CD4-positive, alpha-beta T cell treated with Interleukin-21 for 1 hour (primary cell): ENCODE data around the gene CACNA2D3.

ENCODE experiments used
- DNase-seq: peaks from one replicate; pipeline ENCODE4 v3.0.0-alpha.2; 2020

CACNA2D3 gene

DNA sequence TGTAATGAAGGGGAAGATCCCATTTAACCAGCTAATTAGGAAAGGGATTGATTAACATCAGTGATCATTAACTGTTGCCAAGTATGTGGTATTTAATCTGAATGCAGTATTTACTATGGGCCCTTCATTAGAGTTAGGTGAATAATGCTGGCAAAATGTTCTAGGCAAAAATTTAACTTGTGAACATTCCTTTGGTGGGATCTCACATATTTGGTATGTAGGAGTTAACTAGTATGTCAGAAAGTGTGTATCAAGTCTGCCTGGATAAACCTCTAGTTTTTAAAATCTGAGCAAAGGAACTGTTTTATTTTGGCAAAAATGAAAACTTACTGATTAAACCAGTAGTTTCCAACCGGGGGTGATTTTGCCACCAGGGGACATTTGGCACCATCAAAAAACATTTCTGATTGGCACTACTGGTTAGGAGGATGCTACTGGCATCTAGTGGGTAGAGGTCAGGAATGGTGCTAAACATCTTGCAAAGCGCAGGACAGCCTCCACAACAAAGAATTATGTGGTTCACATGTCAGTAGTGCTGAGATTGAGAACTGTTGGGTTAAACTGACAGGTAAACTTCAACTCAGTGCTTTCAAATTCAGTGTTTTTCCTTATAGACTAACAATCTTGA lies 783.0 kb downstream of the CACNA2D3 start:
- DNase-seq: no peak

DNA sequence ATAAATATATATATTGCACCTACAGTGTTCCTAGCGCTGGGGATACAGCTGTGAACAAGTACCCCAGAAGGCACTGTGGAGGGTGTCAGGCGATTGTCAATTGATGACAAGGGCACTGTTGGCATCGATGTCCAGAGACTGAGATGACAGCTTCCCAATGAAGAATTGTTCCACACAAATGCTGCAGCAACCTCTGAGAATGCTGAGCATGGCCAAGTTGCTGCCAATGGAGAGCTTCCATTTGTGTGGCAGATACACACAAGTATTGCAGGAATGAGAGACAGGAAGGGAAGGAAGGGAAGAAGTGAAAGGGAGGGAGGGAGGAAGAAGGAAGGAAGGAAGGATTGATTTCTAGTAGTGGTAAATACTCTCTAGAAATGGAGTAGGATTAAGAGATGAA lies 783.6 kb downstream of the CACNA2D3 start:
- no peak for DNase-seq

DNA sequence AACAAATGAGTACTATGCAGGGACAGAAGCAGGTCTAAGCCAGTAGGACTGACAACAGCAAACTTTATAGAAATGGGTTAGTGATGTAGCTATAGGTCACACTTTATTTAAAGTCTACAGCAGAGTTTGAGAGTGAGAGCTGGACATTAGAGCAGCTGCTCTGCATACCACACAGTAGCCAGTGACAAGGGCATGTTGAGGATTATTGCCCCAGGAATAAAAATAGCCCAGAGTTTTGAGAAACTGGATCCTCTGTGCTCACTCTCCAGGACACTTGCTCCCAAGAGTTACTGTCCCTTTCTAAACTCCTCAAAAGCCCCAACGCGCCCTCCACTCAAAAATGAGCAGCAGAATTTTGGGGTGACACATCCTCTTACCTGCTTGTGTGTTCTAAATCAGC lies 784.4 kb downstream of the CACNA2D3 start:
- no peak for DNase-seq

DNA sequence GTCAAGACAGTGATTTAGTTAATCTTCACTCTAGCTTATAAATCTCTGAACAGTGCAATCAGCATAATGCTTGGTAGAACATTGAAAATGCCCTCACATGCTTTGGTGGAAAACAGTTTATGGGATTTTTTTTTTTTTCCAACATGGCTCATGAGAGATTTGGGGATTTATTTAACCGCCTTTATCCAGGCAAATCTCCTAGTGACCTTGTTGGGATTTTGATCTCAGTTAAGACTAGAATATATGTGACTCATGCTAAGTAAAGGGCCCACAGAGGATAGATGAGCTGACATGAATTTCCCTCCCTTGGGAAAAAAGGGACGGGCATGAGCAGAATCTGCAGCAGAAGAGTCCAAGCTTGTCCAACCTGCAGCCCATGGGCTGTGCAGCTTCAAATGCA lies 786.8 kb downstream of the CACNA2D3 start:
- DNase-seq: no peak

DNA sequence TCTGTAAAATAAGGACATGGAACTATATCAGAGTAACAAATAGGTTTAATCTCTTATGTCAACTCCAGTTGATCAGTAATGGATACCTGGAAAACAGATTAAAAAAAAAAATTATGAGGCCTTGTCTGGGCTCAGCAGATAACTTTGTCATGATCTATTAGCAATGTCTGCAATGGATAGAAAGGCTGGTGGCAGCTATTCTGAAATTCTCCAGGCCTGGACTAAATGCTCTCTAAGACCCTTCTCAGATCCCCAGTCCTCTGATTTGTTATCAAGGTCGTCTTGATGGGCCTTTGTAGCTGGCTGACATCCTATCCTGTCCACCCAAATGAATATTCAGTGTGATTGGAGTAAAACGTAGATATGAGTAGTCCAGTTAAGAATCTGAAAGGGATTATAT lies 791.8 kb downstream of the CACNA2D3 start:
- DNase-seq: no peak

DNA sequence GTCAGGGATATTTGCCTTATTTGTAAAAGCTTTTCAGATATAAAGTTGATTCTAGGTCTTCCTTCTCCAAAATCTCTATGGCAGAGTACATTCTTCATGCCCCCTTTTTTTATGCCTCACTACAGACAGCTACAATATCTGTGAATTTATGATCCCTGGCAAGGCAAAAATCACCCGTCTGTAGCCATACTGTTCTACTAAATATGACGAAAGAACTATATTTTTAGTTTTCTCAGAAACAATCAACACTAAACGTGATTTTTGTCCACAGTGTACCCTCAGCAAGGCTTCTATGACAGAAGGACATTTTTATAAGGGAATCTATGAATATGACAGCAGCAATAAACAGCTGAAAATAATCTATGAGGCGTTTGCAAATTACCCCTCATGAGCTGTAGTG lies 792.8 kb downstream of the CACNA2D3 start:
- no peak for DNase-seq

DNA sequence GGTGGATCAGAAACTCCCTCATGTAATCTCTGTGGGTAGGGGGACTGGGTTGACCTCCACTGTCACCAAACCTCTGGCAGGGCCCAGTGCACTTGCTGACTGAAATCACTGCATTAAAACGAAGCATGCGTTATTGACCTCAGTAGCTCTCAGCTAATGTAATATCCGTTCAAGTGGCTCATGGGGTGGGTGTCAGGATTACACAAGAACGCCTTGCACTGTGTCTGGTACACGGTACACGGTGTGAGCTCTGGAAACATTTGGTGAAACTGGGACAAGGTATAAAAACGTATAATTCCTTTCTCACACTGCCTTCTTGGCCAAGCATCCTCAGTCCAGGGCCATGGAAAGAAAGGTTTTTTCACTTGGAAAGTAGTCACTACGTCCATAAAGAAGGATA lies 793.6 kb downstream of the CACNA2D3 start:
- no peak for DNase-seq

DNA sequence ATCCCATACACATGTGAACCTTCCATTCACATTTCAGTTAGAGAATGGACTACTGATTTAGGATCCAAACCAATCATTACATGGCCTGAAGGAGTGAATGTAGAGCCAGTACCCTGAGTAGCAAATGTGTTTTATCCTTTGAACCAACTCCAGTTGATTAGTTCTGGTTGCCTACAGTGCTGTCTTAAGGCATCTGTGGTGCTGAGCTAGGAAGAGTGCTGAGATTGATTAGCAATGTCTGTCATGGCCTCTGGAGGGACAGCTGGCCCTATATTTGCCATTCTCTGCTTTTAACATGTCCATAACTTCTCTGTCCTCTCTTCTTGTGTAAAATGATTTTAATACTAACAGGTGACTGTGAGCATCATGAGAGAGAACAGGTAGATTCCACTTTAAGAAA lies 794.4 kb downstream of the CACNA2D3 start:
- DNase-seq: no peak

DNA sequence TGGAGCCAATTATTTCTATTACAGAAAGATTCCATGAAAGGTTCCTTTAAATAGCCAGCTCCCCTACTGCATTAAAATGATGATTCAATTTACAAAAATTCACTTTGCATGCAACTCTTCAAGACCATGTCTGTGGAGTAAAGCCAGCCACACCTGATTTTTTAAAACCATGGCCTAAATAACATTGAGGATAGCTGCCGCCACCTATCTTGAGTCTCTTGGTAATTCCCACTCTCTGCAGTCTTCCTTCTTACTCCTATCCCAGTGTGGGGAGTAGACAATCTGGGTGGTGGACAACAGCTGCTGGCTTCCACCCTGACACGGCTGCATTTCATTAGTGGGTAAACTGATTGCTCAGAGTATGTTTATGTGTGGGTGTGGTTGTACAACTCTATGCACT lies 794.8 kb downstream of the CACNA2D3 start:
- DNase-seq: no peak

DNA sequence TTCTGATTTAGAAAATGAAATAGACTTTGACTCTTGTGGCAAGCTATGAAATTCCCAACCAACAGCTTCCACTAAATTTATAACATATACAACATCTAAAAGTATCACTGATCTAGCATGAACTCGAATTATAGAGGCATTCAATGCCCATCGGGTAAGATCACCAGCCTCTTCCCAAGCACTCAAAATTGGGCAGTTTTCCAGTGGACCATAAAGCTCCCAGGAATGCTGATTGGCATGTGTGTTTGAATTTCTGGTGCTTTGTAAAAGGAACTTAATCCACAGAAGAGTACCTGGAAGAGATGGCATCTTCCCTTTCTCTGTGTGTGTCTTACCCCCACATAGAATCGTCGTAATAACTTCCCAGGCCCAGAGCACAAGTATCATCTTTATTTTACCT lies 795.5 kb downstream of the CACNA2D3 start:
- DNase-seq: no peak

DNA sequence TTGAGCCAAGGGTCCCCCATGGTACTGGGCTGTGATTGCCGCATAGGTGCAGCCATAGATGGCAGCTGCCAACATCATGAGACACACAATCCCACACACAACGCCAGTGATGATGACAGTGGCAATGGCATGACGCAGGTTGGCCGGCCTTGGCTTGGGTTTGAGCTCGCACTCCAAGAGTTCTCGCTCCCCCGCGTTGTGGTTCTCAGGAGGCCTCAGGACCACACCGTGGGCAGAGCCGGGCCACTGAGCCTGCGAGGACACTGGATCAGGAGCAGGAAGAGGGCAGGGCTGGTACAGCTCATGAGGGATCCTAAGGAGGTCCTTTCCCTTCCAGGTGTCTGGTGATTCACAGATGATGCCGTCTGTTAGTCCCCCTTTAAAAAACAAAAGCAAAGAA lies 796.2 kb downstream of the CACNA2D3 start:
- DNase-seq: no peak

DNA sequence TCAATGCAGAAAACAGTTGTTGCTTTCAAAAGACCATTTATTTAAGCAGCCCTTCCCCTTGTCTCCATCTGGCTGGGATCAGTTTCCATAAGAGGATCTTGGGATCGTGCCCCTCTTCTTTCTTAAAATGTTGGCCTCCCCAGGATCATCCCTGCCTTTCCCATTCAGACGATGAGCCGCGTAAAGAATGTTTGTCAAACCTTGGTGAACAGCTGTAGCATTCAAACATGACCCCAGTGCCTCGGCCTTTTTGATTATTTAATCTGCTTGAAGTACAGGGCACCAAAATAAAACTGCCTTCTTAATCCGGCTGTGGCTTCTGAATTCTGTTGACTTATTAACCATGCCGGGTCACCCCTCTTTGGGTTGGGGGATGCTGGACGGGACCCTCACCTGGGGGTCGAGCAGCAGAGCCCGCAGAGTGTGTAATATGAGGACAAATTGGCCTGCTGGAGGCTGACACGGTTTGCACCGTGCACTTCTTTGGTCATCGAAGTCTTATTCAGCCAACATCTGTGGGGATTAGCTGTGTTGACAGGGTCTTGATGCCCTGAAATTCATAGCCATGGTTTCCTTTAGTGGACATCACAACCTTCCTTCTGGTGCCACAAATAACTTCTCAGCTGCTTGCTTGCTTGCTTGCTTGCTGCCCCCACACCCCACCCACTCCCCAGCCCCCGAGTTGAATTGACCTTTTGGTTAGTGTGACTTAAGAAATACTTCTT lies 805.9 kb downstream of the CACNA2D3 start, which contains the start of gene LRTM1:
Gene LRTM1 (minus strand): TSS at position 14 of the 725 bp plus-strand sequence. CDS start 148 bp downstream, outside the sequence.
- no peak for DNase-seq

DNA sequence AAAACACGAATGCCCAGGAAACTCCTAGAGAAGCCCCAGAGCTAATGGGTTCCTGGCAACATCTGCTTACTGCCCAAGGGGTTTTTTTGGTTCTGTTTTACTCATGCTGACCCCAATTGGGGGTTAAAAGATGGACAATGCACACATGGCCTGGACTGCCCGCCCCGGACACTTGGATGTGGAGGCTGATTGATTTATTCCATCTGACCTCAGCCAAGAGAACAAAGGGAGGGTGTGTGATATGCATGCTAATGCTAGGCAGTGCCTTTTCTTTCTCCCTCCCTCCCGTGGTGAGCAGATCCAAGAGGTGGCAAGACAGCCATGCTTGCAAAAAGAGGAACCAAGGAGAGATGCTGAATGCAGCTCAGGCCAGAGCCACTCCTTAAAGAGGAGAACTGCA lies 808.8 kb downstream of the CACNA2D3 start:
- DNase-seq: no peak

DNA sequence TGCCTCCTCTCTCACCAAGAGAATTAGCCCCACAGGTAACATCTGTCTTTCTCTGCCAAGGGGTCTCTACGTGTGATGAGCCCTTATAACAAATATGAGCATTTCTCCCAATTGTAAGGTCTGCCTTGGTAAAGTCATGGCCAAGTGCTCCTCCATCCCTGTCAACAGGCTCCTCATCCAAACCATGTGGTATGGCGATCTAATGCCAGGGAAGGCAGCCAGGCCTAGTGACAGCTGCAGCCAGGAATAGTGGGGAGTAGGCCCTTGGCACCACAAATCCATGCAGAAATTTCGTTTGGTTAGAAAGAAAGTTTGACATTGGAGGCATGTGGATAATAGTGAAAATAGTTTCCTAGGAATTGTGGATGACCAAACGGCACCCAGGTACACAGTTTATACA lies 810.3 kb downstream of the CACNA2D3 start:
- DNase-seq: no peak

DNA sequence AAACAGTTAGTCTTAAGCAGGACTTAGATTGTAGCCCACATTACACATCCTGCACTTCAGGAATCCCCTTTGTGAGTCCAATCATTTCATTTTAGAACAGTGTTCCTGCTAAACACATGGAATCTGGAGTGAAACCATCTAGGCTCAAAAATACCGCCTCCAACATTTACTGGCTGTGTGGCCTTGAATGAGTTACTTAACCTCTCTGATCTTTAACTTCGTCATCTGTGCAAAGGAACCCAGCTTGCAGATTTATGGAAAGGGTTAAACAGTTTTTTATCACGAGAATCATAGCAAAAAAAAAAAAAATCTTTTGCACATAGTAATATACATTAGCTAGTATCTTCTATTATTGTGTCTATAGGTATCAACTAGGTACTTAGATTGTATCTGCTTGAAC lies 813.5 kb downstream of the CACNA2D3 start:
- DNase-seq: no peak

DNA sequence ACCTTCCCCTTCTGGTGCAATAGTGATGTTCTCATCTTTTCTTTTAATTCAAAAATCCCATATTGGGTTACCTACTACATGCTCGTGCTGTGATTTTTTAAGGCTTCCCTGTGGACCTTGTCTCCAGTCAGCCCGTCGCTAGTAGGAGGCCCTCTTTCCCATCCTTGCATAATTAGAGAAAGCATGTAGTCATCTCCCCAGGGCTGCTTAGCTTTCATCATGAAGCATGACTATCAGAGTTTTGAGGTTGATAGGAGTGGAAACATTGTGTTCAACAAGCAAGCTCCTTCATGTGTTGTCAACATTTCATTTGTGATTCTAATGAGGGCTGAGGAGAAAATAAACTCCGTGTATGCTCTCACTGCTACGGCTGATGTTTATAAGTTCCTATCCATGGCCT lies 814.2 kb downstream of the CACNA2D3 start:
- DNase-seq: no peak

DNA sequence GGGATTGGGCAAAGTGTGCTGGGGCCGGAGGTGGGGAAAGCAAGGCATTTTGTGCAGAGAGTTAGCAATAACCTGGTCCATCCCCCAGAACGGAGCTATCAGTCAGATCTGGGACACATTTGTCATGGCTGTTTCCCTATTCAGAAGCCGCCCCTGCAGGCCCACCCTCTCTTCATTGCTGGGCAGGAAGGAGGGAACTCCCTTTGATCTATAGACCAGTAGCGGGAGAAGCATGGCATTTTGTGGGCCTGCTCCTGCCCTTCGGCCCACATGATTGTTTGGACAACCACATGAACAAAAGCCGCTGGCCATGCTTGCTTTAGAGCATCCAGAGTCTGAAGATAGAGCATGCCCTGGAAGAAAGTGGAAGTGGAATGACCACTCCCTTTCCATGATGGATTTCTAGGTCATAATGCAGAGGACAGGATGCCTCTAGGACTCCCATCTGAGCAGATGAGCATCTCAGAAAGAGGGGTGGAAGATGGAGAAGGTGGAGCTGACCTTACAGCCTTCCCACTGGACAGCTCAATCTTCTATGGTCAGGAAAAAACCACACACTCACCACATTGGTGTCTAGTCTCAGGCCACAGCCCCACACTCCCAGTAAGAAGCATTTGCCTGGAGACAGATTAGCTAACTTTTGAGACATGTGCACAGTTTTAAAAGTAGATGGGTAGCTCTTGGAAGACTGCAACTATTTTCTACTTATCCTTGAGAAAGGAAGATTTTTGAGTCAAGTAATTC lies 817.4 kb downstream of the CACNA2D3 start:
- no peak for DNase-seq

DNA sequence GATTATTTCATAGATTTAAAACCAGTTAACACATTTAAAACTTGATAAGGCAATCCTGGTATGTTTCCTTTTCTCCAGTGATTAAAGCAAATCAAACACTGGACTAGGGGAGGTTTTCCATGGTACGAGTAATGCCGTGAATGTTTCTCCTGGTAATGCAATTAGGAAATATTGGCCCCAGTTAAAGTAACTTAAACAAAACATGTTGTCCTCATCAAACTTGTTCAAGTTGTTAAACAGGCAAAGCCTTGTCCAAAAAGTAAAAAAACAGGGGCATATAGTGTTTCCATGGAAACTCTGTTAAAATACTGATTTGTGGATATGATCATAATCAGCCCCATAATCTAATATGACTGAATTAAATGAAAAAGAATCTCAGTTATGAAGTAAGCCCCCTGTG lies 818.6 kb downstream of the CACNA2D3 start:
- DNase-seq: no peak

DNA sequence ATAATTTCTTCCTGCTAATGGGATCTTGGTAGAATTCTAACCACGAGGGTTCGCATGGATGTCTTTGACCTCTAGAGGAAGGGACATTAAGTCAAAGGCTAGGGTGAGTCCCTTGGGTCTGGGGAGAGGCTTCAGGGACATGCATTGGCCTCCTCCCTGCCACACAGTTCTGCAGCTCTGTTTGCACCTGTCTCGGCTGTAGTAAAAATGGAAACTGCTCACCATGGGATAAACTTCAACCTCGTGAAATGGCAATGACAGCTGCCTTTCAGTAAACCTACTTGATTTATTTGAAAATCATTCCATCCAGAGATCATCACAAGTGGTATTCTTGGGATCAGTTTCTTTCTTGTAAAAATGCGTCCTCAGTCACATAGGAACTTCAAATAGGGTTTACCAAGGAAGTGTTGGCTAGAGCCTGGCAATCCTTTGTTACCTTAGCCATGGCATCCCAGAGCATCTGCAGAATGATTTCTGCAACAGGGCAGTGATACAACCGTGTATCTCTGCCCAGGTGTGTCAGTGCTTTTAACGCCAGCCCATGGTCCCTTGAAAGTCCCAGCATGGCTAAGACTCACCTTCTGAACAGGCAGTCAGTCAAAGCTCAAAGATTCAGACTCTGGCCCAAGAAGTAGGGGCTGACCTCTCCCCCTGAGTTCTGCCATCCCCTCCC lies 819.5 kb downstream of the CACNA2D3 start:
- no peak for DNase-seq

DNA sequence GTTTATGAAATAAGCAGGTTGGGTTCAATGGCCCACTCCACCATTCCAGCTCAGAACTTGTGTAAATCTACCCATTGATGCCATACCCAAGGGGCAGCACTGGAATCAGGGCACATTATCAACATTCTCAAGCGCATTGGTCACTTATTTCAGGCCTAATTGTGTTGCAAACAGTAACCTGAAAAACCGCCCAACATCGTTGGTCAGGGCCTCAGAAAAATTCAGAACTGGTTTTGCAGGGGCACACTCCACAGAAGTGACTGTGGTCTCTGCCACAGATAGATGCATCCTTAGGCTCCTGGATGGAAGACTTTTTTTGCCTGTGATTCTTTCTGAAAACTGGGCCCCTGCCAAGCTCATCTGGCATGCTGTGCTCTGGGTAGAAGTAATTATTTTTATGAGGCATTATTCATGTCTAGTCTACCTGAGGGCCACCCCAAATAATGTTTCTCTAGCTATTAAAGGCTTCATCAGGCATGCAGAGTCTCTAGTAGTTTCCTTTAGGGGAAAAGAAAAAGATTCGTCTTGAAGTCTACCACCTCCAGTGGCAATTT lies 827.2 kb downstream of the CACNA2D3 start:
- DNase-seq: no peak

DNA sequence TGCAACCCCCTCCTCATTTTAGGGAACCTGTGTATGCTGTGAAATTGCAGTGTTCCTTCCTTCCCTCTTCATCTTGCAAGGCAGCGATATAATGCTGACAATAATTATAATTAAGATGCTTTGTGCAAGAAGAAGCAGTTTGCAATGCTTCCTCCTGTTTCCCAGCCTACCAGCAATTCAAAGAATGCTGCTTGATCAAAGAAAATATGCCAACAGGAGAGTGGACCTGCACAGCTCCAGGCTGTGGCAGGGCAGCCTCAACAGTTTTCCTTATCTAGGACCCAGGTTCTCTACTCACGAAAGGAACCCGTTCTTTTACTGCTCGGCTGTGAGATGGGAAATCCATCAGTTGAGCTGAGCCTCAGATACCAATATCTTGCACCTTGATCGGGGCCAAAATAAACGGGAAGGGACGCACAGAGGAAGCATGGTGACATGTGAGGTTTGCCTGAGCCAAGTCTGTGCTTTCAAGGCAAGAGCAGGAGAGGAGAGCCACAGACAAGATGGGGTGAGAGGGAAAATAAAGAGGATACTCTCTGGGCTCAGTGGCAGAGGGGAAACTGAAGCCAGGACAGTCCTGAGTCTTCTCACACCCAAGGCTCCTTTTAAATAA lies 828.1 kb downstream of the CACNA2D3 start:
- DNase-seq: no peak

DNA sequence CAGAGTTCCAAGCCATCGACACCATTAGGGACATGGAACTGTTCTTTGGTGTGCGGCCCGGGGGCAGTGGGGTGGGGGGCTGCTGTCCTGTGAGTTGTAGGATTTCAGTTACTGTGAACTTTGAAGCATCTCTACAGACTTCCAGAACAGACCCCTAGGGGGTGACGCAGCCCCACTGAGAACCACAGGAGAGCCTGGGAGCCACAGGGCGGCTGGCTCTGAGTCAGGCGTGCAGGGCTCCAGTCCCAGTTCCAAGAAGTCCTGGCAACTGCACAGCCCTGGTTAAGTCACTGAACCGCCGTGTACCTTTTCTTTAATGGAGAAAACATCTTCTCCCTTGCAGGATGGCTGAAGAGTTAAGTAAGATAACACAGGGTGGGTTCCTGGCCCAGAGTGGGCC lies 829.1 kb downstream of the CACNA2D3 start:
- DNase-seq: no peak

DNA sequence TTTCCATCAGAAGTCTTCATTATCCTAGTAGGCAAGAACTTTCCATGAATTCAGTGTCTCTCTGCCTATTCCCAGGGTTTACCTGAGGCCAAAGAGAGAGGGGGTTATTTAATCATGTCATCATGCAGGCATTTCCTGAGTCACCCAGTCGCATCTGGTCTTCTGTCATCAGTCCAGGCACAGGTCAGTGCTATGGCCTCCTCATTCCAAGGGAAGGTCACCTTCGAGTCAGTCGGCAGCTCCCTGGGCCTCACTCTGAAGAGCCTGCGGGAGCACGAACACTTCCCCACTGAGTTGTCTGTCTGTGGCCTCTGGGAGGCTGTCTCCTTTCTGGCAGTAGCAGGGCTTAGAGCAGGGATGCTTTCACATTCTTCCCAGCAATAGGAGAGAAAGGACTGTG lies 831.7 kb downstream of the CACNA2D3 start:
- no peak for DNase-seq
